Hepatocyte (in vitro differentiated cells): ENCODE data around the gene TMEM121B. TPM values are rescaled to one million over a fixed set of nuclear protein-coding genes. Genes with fewer than 3 reads are reported as not detected.

Experiments used
- polyA plus RNA-seq: library from polyadenylated mRNA; unstranded; fragments of >200 nt; fragmentation: Nextera tagmentation; extraction: Ambion mirVana; gene quantifications from 2 replicates; pipeline ENCODE4 v1.2.1, GENCODE V29; 2016
- total RNA-seq: library from RNA; depleted of rRNA; stranded (reverse); fragments of >200 nt; gene quantifications from 2 replicates; pipeline ENCODE4 v1.2.3, GENCODE V29; 2014

Gene TMEM121B
- total and polyA plus RNA-seq, 2 experiments from 2014 or later, result 0.30 to 0.50 TPM

Other genes with a start within 250 kb of the TMEM121B start
- not detected in 2 replicates for gene GAB4, start 113.1 kb downstream of the TMEM121B start, total RNA-seq
- not detected in 2 replicates for gene GAB4, start 113.1 kb downstream of the TMEM121B start, polyA plus RNA-seq
- 6.6 and 8.4 TPM in 2 replicates for gene IL17RA, start 36.4 kb downstream of the TMEM121B start, total RNA-seq
- 13.1 and 14.6 TPM in 2 replicates for gene IL17RA, start 36.4 kb downstream of the TMEM121B start, polyA plus RNA-seq
- gene HDHD5, start 37.9 kb upstream of the TMEM121B start, total RNA-seq, result 25.9 and 32.9 TPM in 2 replicates
- 46.4 and 53.2 TPM in 2 replicates for gene HDHD5, start 37.9 kb upstream of the TMEM121B start, polyA plus RNA-seq
- 12.1 and 17.5 TPM in 2 replicates for gene ADA2, start 98.1 kb upstream of the TMEM121B start, total RNA-seq
- gene ADA2, start 98.1 kb upstream of the TMEM121B start, polyA plus RNA-seq, result 13.8 and 14.1 TPM in 2 replicates
- gene CECR2, start 248.1 kb upstream of the TMEM121B start, total RNA-seq, result 3.3 and 3.6 TPM in 2 replicates
- gene CECR2, start 248.1 kb upstream of the TMEM121B start, polyA plus RNA-seq, result 1.2 and 2.2 TPM in 2 replicates